HG02943 (cell line): ENCODE results near the gene FBXL7.

Source experiments
- ATAC-seq: cut with Tn5 transposase; IDR thresholded peaks from one replicate; pipeline ENCODE4 v1.9.1; 2021; ENCODE audit warnings: mild to moderate bottlenecking, low read depth, moderate library complexity; ENCODE audit not compliant: unreplicated experiment

The FBXL7 gene

DNA sequence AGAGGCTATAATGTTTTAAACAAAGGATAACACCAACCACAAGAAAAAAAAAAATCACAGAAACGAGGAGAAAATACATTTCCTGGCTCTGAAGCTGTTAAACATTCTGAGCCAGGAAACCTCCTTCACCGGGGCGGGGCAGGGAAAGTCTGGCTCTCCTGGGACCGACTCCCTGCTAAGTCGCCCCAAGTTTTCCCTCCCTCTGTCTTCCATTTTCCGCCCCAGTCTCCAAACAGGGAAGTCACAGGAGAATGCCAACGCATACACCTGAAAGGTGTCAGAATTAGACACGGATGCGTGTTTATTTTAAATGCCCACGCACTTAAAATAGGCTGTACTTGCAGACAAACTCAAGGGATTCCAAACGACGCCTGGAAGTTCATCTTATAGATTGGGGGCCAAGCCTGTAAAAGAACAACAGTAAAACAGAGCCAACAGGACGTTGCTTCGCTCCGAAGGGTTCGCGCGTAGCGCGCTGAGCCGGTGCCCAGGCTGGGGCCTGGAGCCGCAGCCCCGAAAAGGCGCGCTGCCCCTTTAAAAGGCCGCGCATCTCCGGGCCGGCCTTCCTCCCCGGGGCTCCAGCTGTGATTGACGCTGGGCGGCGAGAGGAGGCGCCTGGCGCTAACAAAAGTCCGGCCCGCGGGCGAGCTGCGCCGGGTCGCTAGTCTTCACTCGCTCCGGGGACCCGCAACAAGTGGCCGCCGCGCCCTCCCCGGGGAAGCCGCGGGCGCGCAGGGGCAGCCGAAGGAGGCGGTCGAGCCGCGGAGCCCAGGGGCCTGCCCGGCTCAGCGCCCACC lies at the start of gene FBXL7:
TSS of gene FBXL7 (plus strand) at position 653 of the 797 bp plus-strand sequence.
- no peak for ATAC-seq

DNA sequence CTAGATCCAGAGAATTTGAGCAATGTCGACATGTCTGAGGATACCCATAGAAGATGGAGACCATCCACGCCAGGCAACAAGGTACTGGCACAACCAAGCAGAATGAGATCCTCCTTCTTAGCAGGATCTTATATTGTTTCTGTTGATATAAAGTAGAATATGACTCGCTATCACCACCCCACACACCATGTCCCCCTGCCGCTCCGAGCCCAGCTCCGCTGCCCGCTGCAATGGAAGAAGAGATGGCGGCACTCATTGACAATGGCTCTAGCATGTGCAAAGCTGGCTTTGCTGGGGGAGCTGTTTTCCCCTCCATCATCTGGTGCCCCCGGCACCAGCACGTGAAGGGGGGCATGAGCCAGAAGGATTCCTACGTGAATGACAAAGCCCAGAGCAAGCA lies 49.5 kb upstream of the FBXL7 start:
- no peak for ATAC-seq

DNA sequence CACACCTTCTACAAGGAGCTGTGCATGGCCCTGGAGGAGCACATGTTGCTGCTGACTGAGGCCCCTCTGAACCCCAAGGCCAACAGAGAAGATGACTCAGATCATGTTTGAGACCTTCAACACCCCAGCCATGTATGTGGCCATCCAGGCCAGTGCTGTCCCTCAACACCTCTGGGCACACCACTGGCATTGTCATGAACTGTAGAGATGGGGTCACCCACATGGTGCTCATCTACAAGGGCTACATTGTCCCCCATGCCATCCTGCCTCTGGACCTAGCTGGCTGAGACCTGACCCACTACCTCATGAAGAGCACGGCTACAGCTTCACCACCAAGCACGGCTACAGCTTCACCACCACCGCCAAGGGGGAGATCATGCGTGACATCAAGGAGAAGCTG lies 49.0 kb upstream of the FBXL7 start:
- ATAC-seq: no peak

DNA sequence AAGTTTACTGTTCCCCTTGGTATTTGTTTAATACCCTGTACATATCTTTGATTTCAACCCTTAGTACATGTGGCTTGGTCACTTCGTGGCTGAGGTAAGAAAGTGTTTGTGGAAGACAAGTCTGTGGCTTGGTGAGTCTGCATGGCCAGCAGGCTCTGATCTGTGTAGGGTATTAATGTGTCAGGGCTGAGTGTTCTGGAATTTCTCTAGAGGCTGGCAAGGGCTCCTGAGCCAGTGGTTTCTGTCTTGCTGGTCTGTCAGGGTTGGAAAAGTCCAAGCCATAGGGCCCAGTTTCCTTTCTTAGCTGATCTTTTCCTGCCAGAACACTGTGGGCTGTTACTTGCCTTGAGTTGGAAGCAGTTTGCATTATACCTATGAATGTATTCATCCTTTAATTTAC lies 48.0 kb upstream of the FBXL7 start:
- no peak for ATAC-seq

DNA sequence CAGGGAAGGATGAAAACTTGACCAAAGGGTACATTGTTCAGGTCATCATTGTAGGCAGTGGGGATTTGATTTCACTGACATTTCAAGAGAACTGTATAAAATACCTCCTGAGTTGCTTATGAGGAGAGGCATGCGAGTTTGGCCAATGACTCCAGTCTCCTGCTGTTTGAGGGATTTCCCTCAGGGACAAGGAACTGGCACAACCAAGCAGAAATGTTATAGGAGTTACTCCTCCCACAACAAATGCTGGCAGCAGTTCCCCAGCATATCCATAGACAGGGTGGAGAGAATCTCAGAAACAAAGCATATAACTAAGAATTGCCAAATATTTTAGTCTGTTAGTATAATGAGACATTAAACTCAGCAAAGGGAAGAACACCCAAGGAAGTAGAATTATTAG lies 47.2 kb upstream of the FBXL7 start:
- ATAC-seq: no peak

DNA sequence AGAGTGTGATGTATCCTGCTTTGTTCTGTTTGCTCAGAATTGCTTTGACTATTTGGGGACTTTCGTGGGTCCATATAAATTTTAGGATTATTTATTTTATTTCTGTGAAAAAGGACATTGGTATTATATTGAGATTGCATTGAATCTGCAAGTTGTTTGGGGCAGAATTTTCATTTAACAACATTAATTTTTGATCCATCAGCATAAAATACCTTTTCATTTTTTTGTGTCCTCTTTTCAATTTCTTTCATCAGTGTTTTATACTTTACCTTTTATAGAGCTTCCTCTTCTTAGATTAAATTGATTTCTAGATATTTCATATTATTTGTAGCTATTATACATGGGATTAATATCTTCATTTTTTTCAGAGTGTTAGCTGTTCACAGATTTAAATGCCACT lies 40.8 kb upstream of the FBXL7 start:
- ATAC-seq: no peak

DNA sequence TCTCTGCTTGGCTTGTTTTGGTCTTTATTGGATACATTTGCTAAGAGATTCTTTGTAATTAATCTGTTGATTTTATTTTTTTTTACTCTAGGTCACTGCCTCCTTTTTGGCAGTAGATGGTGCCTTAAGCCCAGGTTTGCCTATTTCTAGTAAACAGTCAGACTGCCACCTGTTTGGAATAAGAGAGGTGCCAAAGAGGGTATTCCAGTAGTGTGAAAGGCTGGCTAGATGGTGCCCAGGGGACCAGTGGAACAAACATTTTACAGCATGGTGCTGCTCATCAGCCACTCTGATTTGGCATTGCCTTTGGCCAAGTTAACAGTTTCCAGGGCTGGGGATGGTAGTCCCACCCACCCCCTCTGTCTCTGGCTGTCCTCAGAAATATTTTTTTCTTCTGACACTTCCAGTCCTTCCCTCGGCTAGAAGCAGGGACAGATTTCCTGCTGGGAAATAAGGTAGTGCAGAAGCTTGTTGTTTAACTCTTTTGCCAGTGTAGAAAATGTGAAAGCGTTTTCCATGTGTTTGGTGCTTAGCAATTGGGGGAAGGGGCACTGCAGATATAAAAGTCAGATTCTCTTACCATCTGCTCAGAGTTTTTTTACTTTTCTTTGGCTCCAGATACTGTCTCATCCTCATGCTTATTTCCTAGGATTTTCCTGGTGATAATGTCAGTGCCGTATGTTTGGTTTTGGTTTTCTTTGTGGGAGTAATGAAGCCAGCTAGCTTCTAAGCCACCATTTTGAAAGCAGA lies 36.6 kb upstream of the FBXL7 start:
- ATAC-seq: no peak

DNA sequence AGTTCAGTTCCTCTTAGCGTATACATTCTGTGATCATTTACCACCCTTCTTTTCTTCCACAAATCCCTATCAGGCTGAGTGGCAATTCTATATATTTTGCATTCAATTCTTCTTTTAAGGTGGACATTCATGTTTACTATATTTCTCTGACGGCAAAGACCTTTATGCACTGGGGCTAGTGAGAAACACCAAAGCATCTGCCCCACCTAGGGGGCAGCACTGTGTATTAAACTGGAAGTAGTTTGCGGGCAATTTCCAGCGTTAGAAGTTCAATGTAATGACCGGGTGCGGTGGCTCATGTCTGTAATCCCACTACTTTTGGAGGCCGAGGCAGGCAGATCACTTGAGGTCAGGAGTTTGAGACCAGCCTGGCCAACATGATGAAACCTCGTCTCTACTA lies 27.9 kb upstream of the FBXL7 start:
- no peak for ATAC-seq

DNA sequence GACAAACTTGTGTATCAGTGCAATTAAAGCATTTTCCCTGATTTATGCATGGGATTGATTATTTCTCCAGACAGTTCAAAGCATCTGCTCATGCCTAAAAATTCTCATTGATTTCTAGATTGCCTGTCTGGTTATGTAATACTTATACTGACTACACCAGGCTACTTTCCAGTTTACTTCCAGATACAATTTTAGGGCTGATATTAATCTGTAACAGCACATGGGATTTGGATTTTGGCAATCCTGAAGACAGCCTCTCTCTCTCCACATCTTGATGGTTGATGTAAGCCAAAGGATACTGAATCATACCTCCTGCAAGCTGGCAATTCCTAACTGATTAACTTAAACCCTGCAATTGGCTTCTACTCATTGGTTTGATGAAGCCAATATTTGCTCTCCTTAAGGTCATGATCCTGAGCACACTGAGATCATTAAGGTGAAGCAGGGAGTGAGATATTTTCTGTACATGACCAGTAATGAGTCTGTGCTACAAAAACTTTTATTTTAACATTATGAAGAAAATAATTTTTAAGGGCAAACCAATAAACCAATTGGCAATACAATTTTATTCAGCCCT lies 25.7 kb upstream of the FBXL7 start:
- no peak for ATAC-seq

DNA sequence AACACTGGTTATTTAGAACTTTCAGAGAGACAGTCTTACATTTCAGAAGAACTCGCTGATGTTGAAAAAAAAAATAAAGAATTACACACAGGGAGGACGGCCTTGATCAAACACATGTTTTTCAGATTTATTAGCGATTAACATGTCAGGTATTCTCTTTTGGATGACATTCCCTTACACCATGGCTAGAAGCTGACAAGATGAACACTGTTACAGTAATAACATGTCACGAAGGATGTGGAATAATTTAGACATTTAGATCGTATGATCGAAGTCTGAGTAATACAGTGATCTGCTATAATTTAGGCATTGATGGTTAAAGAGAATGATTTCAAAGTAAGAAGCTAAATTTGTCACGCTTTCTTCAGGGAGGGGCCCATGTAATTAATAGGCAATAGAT lies 24.6 kb upstream of the FBXL7 start:
- no peak for ATAC-seq

DNA sequence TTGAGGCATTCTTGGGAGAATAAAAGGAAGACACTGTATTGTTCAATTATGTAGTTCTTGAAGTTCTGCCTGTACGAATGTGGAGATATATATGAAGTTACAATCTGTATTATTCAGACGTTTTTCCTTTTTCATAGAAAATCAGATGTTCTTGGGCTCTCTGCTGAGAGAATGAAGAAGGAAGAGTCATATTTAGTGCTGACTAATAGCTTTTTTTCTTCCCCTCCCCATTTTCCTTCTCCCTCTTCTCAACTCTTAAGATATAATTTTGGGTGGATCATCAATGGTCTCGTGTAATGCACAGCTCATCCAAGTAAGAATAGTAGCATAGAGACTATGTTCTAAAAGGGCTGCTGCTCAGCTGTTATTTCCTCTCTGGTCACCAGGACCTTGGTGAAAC lies 23.0 kb upstream of the FBXL7 start:
- ATAC-seq: no peak

DNA sequence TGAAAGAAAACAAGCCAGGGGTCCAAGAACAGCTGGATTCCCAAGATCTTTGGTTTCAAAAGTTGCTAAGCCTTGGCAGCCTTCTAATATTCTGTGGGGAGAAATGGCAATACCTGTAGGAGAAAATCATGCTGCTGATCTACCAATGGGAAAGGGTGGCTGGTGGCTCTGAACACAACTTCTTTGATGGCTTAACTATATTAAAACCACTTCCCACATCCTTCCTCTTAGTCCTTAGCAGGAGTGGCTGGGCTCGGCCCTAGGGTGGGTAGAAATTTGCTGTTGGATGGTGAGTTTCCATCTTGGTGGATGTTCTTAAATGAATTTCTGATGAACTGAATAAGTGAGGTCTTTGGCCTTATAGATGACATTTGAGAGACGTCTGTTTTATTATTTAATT lies 19.5 kb upstream of the FBXL7 start:
- ATAC-seq: no peak

DNA sequence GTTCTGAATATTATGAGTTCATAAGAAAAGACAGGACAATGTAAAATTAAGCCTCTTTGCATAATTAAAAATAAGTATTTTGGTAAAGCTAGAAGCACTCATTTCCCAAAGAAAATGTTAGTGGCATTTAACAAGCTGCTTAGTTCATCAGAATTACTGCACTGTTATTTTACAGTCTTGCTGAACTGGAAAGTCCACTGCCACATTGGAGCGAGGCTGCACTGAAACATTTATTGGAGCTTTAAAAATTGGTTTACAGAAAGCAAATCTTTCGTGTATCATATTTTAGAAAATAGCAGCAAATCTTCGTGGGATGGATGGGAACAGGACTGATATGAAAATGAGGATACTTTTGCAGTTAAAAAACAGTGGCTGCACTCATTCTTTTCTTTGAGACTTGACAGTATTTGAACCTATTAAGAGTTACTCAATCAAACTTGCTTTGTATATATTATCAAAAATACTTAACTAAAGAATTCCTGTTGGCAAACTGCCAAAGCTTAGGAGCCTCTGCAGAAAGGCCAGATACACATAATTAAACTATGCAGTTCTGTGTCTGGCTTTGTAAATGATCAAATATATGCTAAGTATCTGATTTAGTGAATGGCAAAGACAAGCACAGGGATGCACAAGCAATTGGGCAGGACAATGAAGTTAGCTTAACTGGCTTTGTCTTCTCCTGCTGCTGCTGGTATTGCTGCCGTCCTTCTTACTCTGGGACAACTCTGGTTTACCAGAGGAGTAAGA lies 16.5 kb upstream of the FBXL7 start:
- ATAC-seq: no peak

DNA sequence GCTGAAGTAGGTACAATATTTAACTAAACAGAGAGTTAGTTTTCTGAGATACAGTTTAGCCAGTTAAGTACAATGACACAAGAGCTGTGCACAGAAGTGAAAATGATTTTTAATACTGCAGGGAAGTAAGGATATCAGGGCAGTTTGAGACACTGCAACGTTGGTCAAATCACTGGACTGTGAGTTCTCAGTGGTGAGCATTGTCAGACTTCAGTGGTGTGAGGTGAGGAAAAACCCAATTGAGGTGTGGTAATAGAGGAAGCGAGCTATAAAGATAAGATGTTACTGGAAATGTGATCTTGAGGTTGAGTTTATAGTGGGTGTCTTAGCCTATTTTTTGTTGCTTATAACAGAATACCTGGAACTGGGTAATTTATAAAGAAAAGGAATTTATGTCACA lies 12.8 kb upstream of the FBXL7 start:
- ATAC-seq: no peak

DNA sequence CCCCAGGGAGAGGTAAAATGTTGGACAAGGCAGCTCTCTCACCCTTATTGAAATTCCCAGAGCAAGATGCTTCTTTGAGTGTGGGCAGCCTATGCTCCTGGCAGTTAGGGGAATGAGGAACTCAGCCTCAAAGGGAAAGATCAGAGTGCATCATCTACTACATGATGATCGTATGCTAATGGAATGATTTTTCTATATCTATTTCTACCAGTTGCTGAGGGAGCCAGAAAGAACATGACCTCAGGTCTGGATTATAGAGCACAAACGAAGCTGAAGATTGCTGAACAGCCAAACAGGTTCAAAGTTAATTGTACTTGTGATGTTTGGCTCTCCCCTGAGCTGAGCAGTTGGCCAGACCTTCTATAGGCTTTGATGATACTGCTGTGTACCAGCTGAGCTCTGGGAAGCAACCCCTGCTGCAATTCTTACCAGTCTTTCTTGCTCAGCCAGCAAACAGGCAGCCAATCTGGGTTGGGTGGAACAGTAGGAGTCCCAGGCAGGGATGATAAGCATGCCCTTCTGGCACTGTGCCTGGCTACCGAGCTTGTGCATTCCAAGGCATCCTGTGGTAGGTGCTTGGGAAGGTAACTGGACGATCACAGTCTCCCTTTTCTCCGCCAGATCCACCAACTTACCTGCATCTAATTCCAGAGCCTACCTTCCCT lies 10.3 kb upstream of the FBXL7 start:
- ATAC-seq: no peak

DNA sequence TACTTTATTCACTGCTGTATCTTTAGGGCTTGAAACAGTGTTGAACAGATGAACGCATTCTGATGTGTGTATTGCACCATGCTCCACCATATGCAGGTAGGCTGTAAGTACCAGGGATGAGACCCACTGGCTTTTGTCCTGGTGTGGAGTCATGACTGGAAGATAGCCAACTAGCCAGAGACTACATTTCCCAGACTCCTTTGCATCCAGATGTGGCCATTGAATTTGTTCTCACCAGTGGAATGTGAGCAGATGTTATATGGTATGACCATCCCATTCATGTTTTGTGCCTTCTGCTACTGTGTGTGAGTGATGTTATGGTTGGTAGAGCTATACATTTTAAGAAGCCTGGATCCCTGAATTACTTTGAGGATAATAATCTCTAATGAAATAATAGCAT lies 7.4 kb upstream of the FBXL7 start:
- ATAC-seq: no peak

DNA sequence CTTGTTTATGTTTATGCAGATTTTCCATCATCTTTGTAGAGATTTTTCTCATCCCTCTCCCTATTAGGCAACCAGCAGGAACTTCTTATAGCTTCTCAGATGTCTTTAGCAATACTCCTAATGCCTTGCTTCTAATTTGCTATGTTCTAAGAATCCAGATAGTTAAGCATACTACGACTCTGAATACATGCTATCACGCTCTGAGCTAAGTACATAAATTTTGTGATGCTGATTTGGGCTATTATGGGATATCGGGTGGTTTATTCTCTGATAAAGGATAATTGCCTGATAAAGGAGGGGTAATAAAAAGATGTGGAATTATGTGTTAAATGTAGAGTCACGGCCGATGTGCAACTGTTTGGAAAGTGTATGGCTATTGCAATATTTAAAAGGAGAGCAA lies 6.5 kb upstream of the FBXL7 start:
- no peak for ATAC-seq

DNA sequence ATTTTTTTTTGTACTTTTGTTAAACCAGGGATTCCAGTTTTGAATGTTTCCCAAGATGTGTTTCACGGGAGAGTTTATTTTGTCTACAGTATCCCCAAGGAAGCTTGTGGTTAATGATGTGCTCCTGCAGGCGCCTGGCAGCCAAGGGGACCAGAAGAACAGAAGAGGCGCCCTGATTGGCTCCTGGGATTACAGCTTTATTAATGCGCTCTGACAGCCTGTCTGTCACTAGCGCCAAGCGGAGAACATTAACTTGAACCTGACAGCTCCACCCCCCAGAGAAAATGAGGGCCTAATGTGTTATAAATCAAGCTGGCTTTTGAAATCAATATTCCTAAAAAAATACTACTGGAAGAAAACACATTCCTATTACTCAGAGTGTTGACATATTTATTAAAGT lies 5.0 kb upstream of the FBXL7 start:
- ATAC-seq: no peak

DNA sequence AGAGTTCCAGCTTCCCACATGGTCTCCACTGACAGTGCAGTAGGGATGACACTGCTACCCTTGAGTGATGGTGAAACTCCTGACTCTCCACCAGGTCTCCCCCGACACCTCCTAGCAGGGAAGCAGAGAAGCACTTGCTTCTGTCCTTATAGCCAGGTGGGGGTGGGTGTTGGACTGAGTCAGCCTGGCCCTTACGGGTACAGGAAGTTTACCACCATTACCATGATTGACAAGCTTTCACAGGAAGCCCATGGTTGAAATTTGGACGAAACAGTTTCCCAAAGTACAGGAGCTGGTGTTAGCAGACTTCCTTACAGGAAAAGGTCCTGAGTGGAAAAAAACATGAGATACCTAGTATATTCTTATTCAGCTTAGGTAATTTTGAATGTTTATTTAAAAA lies 3.1 kb upstream of the FBXL7 start:
- ATAC-seq: no peak

DNA sequence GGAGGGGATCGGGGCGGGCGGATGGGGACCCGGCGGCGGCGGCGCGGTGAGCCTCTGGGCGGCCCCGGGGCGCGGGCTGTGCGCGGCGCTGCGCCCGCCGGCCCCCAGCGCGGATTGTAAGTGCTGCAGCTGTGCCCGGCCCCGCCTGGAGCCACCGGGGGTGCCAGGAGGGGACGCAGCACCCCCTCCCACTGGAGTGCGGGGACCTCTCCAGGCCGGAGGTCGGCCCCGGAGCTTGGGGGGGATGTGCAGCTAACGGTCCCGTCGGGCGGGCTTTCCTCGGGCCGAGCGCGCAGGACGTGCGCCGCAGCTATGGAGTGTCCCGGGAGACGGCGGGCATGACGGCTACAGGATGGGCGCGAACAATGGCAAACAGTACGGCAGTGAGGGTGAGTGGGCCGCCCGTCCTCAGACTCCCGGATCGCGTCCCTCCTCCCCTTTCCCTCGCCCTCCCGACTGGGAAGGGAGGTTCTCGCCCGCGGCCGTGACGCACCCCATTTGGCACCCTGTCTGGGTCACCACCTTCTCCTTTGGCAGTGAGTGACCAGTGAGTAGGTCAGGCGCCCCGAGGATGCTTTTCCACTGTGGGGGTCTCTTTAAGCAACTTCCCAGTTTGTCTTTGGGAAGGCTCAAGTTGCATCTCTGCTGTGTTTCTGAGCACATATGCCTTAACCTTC lies 483 bp downstream of the FBXL7 start:
- no peak for ATAC-seq
